Astrocyte (in vitro differentiated cells and primary cell): ENCODE data around the gene C11orf42.

ENCODE experiments used
- CTCF ChIP-seq: IDR thresholded peaks from 2 replicates; pipeline ENCODE4 v1.5.1; 2011; ENCODE audit warnings: low read depth, mild to moderate bottlenecking, inconsistent platforms, low read length, moderate library complexity; ENCODE audit not compliant: insufficient read depth
- EZH2 ChIP-seq: IDR thresholded peaks from 2 replicates; pipeline ENCODE4 v1.6.1; 2012; ENCODE audit warnings: mild to moderate bottlenecking, low read length, inconsistent platforms; ENCODE audit not compliant: insufficient read depth

GRCh38 chr11:6240781-6241180 is 35.4 kb downstream of the C11orf42 start:
- TF ChIP-seq CTCF (no peak), EZH2 (no peak)
